ENCODE data around the gene SHISA6.

- TF ChIP-seq NRF1 (IDR thresholded peaks at IDR 0.05; ENCODE audit: low read depth, low read length) (no peak), RCOR1 (IDR thresholded peaks at IDR 0.05; ENCODE audit: low read length) (no peak), TAF1 (IDR thresholded peaks at IDR 0.05; ENCODE audit: borderline replicate concordance, low read depth, low read length) (no peak), EP300 (IDR thresholded peaks at IDR 0.05; ENCODE audit: borderline replicate concordance in 1 of 2, low read depth in 1 of 2, low read length in 1 of 2) (no peak), YY1 (IDR thresholded peaks at IDR 0.05; ENCODE audit: low read depth) (no peak)
- TF ChIP-seq, protein P1, sequence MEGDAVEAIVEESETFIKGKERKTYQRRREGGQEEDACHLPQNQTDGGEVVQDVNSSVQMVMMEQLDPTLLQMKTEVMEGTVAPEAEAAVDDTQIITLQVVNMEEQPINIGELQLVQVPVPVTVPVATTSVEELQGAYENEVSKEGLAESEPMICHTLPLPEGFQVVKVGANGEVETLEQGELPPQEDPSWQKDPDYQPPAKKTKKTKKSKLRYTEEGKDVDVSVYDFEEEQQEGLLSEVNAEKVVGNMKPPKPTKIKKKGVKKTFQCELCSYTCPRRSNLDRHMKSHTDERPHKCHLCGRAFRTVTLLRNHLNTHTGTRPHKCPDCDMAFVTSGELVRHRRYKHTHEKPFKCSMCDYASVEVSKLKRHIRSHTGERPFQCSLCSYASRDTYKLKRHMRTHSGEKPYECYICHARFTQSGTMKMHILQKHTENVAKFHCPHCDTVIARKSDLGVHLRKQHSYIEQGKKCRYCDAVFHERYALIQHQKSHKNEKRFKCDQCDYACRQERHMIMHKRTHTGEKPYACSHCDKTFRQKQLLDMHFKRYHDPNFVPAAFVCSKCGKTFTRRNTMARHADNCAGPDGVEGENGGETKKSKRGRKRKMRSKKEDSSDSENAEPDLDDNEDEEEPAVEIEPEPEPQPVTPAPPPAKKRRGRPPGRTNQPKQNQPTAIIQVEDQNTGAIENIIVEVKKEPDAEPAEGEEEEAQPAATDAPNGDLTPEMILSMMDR (IDR thresholded peaks at IDR 0.05): no peak
Observed at GRCh38 chr17:11292491-11292890, 51.5 kb downstream of the SHISA6 start.

All from SK-N-SH (cell line).